Measurements from ENCODE around the gene NLRP8. TPM values are rescaled to one million over a fixed set of nuclear protein-coding genes. Genes with fewer than 3 reads are reported as not detected.
"Not testable (repeated sequence)": the region's sequence is repeated elsewhere in the genome, so short reads cannot be mapped to it uniquely, and the experiment has no call there.

NLRP8 gene
- total RNA-seq, 1 donor from 2014 or later: not detected

DNA sequence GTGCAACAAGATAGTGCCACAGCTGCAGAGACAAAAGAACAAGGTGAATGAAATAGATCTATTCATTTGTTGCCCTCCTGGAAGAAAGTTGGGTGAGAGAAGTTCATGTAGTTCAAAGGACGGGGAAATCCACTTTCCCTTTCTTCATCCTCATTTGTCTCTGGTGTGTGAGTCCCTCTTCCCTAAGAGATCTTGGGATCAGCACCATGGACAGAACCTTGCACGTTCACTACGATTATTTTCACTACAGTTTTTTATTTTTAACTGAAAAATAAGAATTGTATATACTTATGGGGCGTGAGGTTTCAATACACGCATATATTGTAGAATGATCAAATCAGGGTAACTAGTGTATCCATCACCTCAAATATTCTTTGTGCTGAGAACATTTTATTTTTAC is 68.1 kb downstream of the NLRP8 start:
- Mint-ChIP-seq H3K27ac (no peak overlapping the region), H3K9me3 (no peaks in the 10 kb centered on the region), H3K36me3 (no peaks in the 10 kb centered on the region), H3K4me1 (ENCODE audit: unreplicated experiment) (no peaks in the 10 kb centered on the region), H3K4me3 (no peak overlapping the region), H3K27me3 (no peaks in the 10 kb centered on the region)
- DNase-seq (ENCODE audit: extremely low spot score, unreplicated experiment): no peak
- no peak for TF ChIP-seq CTCF (conservative IDR thresholded peaks at IDR 0.05)

DNA sequence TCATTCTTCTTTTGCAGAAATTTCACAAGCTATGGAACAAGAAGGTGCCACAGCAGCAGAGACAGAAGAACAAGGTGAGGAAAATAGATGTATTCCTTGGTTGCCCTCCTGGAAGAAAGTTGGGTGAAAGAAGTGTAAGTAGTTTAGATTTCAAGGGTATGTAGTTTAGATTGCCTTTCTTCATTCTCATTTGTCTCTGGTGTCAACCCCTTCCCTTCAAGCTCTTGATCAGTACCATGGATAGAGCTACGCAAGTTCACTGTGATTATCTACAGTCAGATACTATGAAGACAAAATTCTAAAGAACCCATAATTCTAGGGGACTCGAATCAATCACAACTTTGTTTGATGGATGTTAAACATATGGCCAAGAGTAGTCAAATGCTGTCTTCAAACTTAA is 71.7 kb downstream of the NLRP8 start:
- not testable (repeated sequence) for H3K4me3 Mint-ChIP-seq; H3K27ac Mint-ChIP-seq; DNase-seq (ENCODE audit: extremely low spot score, unreplicated experiment); H3K27me3 Mint-ChIP-seq; H3K9me3 Mint-ChIP-seq; H3K4me1 Mint-ChIP-seq (ENCODE audit: unreplicated experiment); H3K36me3 Mint-ChIP-seq

GRCh38 chr19:56020355-56020975 is 72.8 kb downstream of the NLRP8 start:
- H3K9me3 Mint-ChIP-seq; H3K27me3 Mint-ChIP-seq; H3K4me1 Mint-ChIP-seq (ENCODE audit: unreplicated experiment); H3K27ac Mint-ChIP-seq; H3K36me3 Mint-ChIP-seq; DNase-seq (ENCODE audit: extremely low spot score, unreplicated experiment); H3K4me3 Mint-ChIP-seq: not testable (repeated sequence)

GRCh38 chr19:56026769-56027168 is 79.1 kb downstream of the NLRP8 start:
- TF ChIP-seq CTCF (conservative IDR thresholded peaks at IDR 0.05): no peak
- no peak overlapping the region for H3K4me3 Mint-ChIP-seq
- no peaks in the 10 kb centered on the region for H3K36me3 Mint-ChIP-seq
- no peak for DNase-seq (ENCODE audit: extremely low spot score, unreplicated experiment)
- no peaks in the 10 kb centered on the region for H3K4me1 Mint-ChIP-seq (ENCODE audit: unreplicated experiment)
- peaks cover 14% of the 10 kb centered on the region for H3K9me3 Mint-ChIP-seq
- no peak overlapping the region for H3K27ac Mint-ChIP-seq
- H3K27me3 Mint-ChIP-seq: no peaks in the 10 kb centered on the region

Other genes starting within 250 kb of the NLRP8 start
- gene NLRP9, start 209.4 kb upstream of the NLRP8 start, total RNA-seq (ENCODE audit: low replicate concordance): not detected in 2 replicates
- gene RFPL4A, start 188.7 kb upstream of the NLRP8 start, total RNA-seq (ENCODE audit: low replicate concordance): not detected in 2 replicates
- gene RFPL4AL1, start 178.7 kb upstream of the NLRP8 start, total RNA-seq (ENCODE audit: low replicate concordance): not detected in 2 replicates
- not detected in 2 replicates for gene NLRP11, start 115.8 kb upstream of the NLRP8 start, total RNA-seq (ENCODE audit: low replicate concordance)
- gene NLRP4, start 111.3 kb upstream of the NLRP8 start, total RNA-seq (ENCODE audit: low replicate concordance): not detected in 2 replicates
- gene NLRP13, start 15.5 kb upstream of the NLRP8 start, total RNA-seq (ENCODE audit: low replicate concordance): not detected in 2 replicates
- not detected in 2 replicates for gene NLRP5, start 38.9 kb downstream of the NLRP8 start, total RNA-seq (ENCODE audit: low replicate concordance)
- 30.2 and 34.0 TPM in 2 replicates for gene ZNF787, start 173.5 kb downstream of the NLRP8 start, total RNA-seq (ENCODE audit: low replicate concordance)
- 37.4 and 40.7 TPM in 2 replicates for gene ZNF444, start 193.5 kb downstream of the NLRP8 start, total RNA-seq (ENCODE audit: low replicate concordance)
- not detected in 2 replicates for gene GALP, start 228.2 kb downstream of the NLRP8 start, total RNA-seq (ENCODE audit: low replicate concordance)
- gene ZSCAN5B, start 250.0 kb downstream of the NLRP8 start, total RNA-seq (ENCODE audit: low replicate concordance): not detected in 2 replicates